ENCODE measurements around the gene TNFSF8. TPM values are rescaled to one million over a fixed set of nuclear protein-coding genes. Genes with fewer than 3 reads are reported as not detected.

The TNFSF8 gene
- total RNA-seq, 4 donors from 2014 or later = 0.29 to 0.76 TPM; not detected in 2

DNA sequence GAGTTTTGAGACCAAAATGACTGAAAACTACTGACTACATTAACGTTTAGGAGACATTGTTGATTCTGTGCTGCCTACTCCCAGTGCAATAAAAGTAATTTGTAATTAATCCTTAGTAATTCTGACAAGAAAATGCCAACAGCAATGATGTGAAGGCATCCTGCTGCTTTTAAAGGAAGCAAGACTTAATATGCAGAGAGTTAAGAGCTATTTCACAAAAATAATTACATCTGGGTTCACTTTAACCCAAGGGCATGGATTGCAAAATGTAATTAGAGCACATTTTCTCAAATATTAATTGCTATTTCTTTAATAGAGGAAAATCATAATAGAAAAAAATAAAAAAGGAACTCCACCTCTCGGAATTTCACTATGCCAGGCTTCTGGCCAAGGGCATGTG lies 22.7 kb upstream of the TNFSF8 start:
- intact Hi-C loops (cut with DNase I; ENCODE audit: low total_unique reads) = no loop called here
- TF ChIP-seq POLR2A (IDR thresholded peaks at IDR 0.05) = no peak
- TF ChIP-seq, protein P1, sequence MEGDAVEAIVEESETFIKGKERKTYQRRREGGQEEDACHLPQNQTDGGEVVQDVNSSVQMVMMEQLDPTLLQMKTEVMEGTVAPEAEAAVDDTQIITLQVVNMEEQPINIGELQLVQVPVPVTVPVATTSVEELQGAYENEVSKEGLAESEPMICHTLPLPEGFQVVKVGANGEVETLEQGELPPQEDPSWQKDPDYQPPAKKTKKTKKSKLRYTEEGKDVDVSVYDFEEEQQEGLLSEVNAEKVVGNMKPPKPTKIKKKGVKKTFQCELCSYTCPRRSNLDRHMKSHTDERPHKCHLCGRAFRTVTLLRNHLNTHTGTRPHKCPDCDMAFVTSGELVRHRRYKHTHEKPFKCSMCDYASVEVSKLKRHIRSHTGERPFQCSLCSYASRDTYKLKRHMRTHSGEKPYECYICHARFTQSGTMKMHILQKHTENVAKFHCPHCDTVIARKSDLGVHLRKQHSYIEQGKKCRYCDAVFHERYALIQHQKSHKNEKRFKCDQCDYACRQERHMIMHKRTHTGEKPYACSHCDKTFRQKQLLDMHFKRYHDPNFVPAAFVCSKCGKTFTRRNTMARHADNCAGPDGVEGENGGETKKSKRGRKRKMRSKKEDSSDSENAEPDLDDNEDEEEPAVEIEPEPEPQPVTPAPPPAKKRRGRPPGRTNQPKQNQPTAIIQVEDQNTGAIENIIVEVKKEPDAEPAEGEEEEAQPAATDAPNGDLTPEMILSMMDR (IDR thresholded peaks at IDR 0.05 in 4 of 5, conservative IDR thresholded peaks at IDR 0.05 in 1 of 5) = no peak

DNA sequence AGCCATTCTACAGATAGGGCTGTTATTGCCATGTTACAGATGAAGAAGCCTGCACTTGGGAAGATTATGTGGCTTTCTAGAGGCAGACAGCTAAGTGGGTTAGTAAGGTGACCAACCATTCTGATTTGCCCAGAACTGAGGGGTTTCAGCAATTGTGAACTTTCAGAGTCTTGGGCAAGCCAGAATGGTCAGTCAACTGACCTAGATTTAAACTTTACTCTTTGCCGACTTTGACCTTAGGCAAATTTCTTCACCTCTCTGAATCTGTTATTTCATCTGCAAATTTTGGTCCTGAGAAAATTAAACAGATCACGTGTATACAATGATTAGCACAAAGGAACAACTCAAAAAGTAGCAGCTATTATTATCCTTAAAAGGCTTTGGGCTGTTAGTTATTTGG lies 20.4 kb upstream of the TNFSF8 start:
- in situ Hi-C loops (cut with MboI; ENCODE audit: low sequenced_read_pairs in 4 of 4) = no loop called here

More for the DNA sequence above, 22.7 kb upstream of the TNFSF8 start:
- DNase-seq (no peak), ATAC-seq (no peak)
- in situ Hi-C loops (cut with MboI; ENCODE audit: low sequenced_read_pairs in 4 of 4) = no loop called here
- H3K27me3 ChIP-seq = no peaks in the 10 kb centered on the region
- H3K4me1 ChIP-seq = no peaks in the 10 kb centered on the region
- H3K4me3 ChIP-seq = no peak overlapping the region
- no peak overlapping the region for H3K27ac ChIP-seq
- no peaks in the 10 kb centered on the region for H3K9me3 ChIP-seq
- no peaks in the 10 kb centered on the region for H3K36me3 ChIP-seq

DNA sequence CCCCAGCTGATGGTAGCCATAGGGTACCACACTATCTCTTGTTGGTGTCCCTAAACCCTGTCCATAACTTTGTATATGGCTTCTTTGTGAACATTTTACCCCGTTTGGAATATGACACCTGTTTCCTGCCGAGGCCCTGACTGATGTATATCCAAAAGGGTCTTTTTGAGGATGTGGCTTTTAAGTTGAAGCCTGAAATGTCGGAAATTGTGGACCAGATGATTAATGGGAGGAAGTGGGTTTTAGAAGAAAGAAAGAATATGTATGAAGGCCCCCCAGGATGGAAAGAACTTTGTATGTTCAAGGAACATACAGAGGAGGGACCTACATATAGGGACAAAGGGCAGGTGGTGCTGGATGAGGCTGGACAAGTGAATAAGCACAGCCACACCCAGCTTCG lies 16.7 kb upstream of the TNFSF8 start:
- Histone ChIP-seq H3K27ac (no peak overlapping the region), H3K9me3 (no peaks in the 10 kb centered on the region), H3K4me3 (no peak overlapping the region), H3K27me3 (no peaks in the 10 kb centered on the region), H3K4me1 (no peaks in the 10 kb centered on the region), H3K36me3 (no peaks in the 10 kb centered on the region)
- TF ChIP-seq, protein P1 (IDR thresholded peaks at IDR 0.05 in 4 of 5, conservative IDR thresholded peaks at IDR 0.05 in 1 of 5) = no peak
- no peak for TF ChIP-seq POLR2A (IDR thresholded peaks at IDR 0.05)
- intact Hi-C loops (cut with DNase I; ENCODE audit: low total_unique reads) = no loop called here
- ATAC-seq (no peak), DNase-seq (no peak)
- in situ Hi-C loops (cut with MboI; ENCODE audit: low sequenced_read_pairs in 4 of 4) = no loop called here

More for the DNA sequence above, 20.4 kb upstream of the TNFSF8 start:
- DNase-seq (no peak), ATAC-seq (no peak)
- no peak overlapping the region for H3K4me3 ChIP-seq
- no peaks in the 10 kb centered on the region for H3K36me3 ChIP-seq
- H3K27ac ChIP-seq = no peak overlapping the region
- no peaks in the 10 kb centered on the region for H3K9me3 ChIP-seq
- TF ChIP-seq, protein P1 (IDR thresholded peaks at IDR 0.05 in 4 of 5, conservative IDR thresholded peaks at IDR 0.05 in 1 of 5) = no peak
- TF ChIP-seq POLR2A (IDR thresholded peaks at IDR 0.05) = no peak
- no peaks in the 10 kb centered on the region for H3K27me3 ChIP-seq
- no peaks in the 10 kb centered on the region for H3K4me1 ChIP-seq
- intact Hi-C loops (cut with DNase I; ENCODE audit: low total_unique reads) = no loop called here

DNA sequence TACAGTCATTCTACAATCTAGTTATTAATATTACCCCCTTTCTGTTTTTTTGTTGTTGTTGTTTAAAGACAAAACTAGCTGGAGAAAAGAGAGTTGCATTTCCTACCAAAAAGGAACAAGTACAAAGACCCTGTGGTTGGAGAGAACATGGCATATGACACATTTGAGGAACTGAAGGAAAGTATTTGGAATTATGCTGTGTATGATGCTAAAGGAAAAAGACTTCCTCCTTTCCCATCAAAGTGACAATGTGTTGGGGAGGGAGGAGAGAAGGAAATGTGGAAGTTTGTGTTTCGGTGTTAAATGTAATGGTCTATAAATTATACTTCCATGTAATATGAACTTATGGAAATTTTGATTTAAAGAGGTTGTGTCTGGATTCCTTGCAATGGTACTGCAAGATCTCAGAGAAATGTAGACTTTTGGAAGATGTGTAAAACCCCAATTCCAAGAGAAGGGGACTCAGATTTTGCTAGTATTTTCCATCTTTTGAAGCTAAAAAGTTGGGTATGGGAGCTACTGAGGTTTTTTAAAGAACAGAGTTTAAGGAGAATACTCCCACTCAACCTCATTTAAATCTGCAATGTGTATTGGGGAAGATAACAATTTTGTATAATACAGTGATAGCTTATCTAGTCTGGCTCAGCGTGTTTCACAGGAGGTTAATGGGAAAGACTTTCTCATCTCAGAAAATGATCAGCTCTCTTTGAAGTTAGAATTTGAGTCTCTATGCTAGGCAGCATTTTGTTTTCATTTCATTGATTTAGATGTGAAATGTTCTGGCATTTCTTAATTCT lies 15.4 kb upstream of the TNFSF8 start:
- TF ChIP-seq POLR2A (IDR thresholded peaks at IDR 0.05) = no peak
- TF ChIP-seq, protein P1 (IDR thresholded peaks at IDR 0.05 in 4 of 5, conservative IDR thresholded peaks at IDR 0.05 in 1 of 5) = no peak
- no peaks in the 10 kb centered on the region for H3K4me1 ChIP-seq
- ATAC-seq (no peak), DNase-seq (no peak)
- no peaks in the 10 kb centered on the region for H3K9me3 ChIP-seq
- no peak overlapping the region for H3K4me3 ChIP-seq
- no peaks in the 10 kb centered on the region for H3K27me3 ChIP-seq
- in situ Hi-C loops (cut with MboI; ENCODE audit: low sequenced_read_pairs in 4 of 4) (no loop called here), intact Hi-C loops (cut with DNase I; ENCODE audit: low total_unique reads) (no loop called here)
- H3K36me3 ChIP-seq = no peaks in the 10 kb centered on the region
- H3K27ac ChIP-seq = no peak overlapping the region
